Inflammatory macrophage (primary cell): ENCODE results near the gene MCOLN2.

Source experiments
- DNase-seq, 2 donors: peaks; one replicate each; pipeline ENCODE4 v3.0.0-alpha.2; 2020 to 2022

Gene MCOLN2

GRCh38 chr1:84985365-84985764, 11.5 kb downstream of the MCOLN2 start:
- DNase-seq = no peak

DNA sequence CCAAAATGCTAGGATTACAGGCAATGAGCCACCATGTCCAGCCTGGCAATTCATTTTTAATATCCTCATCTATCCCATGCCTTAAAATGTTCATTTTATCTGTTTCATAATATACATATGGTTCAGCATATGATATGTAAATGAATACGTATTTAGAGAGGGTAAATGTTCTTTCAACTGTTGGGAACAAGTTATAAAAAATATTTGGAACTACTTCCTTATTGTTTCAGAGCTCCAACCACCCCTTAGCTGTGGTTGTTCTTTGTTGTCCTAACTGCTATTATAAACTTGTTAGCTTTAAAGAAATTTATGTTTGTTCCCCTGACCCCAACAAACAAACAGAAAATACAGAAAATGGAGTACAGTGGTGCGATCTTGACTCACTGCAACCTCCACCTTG, 14.5 kb downstream of the MCOLN2 start:
- DNase-seq = no peak

- DNase-seq = no peak
Observed at GRCh38 chr1:84975035-84975434, 21.9 kb downstream of the MCOLN2 start.

DNA sequence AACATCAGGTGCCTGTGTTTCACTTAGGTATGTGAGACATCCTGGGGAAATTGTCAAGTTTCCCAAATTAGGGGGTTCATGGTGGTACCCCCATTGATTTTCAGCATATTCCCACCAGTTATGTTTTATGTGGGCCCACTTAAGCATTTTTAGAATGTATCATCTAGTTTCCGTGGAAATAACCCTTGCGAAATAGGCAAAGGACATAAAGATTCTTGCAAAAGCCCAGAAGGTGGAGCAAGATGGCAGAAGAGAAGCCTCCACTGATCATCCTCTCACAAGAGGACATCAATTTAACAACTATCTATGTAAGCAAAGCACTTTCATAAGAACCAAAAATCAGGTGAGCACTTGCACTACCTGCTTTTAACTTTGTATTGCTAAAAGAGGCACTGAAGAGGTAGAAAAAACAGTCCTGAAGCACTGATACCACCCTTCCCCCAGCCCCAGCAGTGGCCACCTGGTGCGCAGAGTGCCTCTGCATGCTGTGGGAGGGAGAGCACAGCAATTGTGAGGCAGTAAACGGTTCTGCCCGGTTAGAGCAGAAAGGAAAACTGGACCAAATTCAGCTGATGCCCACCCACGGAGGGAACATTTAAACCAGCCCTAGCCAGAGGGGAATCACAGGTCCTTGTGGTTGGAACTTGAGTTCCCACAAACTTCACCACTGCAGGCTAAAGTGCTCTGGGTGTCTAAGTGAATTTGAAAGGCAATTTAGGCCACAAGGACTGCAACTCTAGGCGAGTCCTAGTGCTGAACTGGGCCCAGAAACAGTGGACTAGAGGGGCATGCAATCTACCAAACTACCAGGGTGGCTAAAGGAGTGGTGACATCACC, 23.2 kb downstream of the MCOLN2 start:
- peak; percentile 24 to 39 for DNase-seq

DNA sequence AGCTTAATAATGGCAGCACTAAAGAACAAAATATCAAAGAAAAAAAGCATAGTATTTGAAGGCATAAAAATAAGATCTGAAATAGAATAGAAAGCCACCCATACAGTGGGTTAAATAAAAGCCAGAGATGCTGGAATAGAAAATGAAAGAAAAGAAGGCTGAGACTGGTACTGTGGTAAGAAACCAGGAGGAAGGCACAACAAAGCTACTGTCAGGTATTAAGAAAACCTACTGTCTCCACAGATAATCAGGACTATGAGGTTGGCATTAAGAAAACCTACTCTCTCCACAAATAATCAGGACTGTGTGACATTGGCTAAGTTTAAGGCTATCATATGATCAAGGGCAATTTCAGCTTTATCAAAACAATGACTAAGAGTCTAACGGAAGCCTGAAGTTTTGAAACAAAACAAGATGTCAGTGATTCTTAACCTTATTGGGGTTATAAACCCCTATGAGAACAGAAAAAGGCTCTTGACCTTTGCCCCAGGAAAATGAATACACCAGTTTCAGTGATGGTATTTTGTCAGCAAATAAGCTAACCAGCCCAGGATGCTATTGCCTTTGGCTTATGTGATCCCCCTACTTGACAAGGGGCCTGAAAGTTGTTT, 24.4 kb downstream of the MCOLN2 start:
- no peak for DNase-seq

GRCh38 chr1:84971957-84972356, 25.0 kb downstream of the MCOLN2 start:
- DNase-seq = no peak

- DNase-seq = no peak
Observed at GRCh38 chr1:84969489-84970250, 27.2 kb downstream of the MCOLN2 start.

GRCh38 chr1:84968865-84969264, 28.0 kb downstream of the MCOLN2 start:
- DNase-seq = no peak

GRCh38 chr1:84968101-84968500, 28.8 kb downstream of the MCOLN2 start:
- DNase-seq = no peak

DNA sequence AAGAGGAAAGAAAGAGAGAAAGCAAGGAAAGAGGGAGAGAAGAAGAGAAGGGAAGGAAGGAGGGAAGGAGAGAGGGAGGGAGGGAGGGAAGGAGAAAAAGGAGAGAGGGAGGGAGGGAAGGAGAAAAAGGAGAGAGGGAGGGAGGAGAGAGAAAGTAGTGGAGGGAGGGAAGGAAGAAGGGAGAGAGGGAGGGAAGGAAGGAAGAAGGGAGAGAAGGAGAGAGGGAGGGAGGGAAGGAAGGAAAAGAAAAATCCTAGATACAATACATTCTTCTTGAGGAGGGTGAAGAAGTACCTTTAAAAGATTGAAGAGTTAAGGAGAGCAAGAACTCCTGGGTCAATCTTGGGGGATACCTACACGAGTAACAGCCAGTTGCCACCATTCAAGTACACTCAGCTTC, 29.2 kb downstream of the MCOLN2 start:
- DNase-seq = no peak

DNA sequence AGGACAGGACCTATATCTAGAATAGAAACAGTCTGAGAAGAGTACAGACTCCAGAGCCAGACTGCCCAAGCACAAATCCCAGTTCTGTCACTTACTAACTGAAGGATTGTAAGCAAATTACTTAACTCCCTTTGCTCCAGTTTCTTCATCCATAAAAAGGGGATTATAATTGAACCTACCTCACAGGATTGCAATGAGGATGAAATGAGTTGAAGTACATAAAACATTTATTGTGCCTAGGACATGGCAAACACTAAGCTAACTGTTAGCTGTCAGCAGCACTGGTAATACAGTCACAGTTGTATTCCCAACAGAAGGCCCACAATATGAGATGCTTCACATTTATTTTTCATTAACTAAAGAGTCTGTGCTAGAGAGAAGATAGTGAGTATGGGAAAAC, 33.9 kb downstream of the MCOLN2 start:
- no peak for DNase-seq

- no peak for DNase-seq
Observed at GRCh38 chr1:84961316-84961715, 35.6 kb downstream of the MCOLN2 start.

DNA sequence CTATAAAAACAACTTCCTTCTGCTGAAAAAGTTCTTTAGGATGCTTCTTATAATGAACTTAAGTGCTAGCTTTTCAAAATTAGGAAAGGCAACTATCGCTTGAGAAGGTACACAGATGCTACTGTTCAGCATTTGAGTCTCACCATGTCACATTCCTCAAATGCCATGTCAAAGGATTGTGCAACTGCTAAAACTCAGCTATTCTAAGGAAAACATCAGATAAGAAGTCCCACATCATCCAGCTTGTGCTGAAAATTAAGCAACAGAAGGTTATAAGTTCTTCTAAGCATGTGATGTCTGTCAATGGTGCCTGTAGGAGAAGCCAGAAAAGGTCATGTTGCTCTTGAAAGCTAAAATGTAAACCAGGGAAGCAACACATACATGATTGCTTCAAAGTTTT, 36.5 kb downstream of the MCOLN2 start:
- peak; percentile 5 to 19 for DNase-seq

DNA sequence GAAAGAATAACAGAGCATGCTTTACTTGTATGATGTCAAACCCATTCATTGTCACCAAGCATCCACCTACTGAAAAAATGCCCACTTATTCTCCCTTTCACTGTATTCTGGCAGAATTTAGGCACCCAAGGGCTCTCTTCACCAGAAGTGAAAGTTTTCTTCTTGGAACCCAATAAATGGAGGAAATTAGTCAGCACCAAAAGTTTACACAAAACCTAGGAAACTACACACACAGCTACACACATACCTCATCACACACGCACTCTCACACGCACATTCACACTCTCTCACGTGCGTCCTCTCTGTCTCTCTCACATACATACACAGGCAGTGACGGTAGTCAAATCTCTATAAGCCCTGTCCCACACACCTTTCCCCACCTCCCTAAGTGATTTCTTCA, 37.6 kb downstream of the MCOLN2 start:
- DNase-seq = no peak

- DNase-seq = no peak
Observed at GRCh38 chr1:84957966-84958365, 38.9 kb downstream of the MCOLN2 start.

- DNase-seq = no peak
Observed at GRCh38 chr1:84956655-84957054, 40.3 kb downstream of the MCOLN2 start.

DNA sequence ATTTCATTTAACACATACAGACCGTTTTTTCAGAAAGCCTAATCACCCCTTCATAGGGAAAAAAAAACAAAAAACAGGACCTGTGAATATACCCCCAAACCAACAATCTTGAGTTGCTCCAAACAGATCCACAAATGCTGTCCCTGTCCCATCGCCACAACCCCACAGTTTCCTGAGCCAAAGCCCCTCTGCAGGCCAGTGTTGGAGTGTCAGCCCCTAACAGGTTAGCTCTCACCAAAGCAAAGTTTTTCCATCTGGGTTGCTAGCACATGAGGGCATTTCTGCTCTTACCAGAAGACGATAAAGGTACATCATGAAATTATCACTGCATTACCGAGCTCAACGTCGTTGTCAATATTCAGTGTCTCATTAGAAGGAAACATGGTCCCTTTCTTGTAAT, 40.8 kb downstream of the MCOLN2 start:
- DNase-seq = no peak

- no peak for DNase-seq
Observed at GRCh38 chr1:84949664-84950063, 47.2 kb downstream of the MCOLN2 start.

GRCh38 chr1:84947536-84948410, 49.1 kb downstream of the MCOLN2 start:
- no peak for DNase-seq

DNA sequence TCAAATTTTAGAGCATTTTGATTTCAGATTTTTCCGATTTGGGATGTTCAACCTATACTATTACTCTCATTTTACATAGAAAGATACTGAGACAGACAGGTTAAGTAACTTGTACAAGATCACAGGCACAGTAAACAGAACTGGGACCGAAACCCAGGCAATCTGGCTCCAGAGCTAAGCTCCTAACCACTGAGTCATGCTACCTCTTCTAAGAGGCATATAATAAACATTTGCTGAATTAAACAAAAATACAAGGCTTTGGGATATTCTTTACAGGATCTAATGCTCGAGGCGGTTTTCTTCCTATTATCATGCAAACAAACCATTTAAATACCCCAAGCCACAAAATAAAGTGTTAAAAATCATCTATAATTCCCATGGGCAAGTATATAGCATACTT, 50.3 kb downstream of the MCOLN2 start:
- DNase-seq = no peak

- DNase-seq = peak; percentile 92 to 93
Observed at GRCh38 chr1:84944767-84945486, 52.0 kb downstream of the MCOLN2 start.

DNA sequence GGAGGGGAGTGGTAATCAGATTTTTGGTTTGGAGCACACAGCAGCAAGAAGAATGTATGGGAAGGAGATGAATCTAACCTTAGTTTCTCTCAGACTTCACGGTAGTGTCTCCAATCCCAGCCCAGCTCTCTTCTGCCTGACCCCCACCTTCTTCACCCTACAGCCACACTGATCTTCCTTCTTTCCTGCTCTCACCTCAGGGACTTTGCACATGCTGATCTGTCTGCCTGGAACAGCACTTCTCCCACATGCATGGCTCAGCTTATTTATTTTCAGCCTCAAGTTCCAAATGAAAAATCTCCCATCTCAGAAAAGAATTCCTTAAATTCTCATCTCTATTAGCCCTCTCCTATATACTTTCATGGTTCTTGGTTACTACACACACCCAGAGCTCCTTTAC, 55.1 kb downstream of the MCOLN2 start:
- no peak for DNase-seq
